ENCODE measurements around the gene HTR5A.

Gene HTR5A

GRCh38 chr7:155130493-155130892 lies 60.4 kb downstream of the HTR5A start:
- H3K4me3 ChIP-seq (replicated peaks; ENCODE audit: low read depth, low read length), result no peak overlapping the region
- DNase-seq (ENCODE audit: low read depth), result no peak
- TF ChIP-seq CTCF (IDR thresholded peaks at IDR 0.05; ENCODE audit: low read length, missing control alignments), result no peak

- TF ChIP-seq CTCF (IDR thresholded peaks at IDR 0.05; ENCODE audit: low read length, missing control alignments), result no peak
- H3K4me3 ChIP-seq (replicated peaks; ENCODE audit: low read depth, low read length), result no peak overlapping the region
- DNase-seq (ENCODE audit: low read depth), result no peak
Observed at GRCh38 chr7:155131090-155131489, 61.0 kb downstream of the HTR5A start.

GRCh38 chr7:155132431-155132830 lies 62.3 kb downstream of the HTR5A start:
- H3K4me3 ChIP-seq (replicated peaks; ENCODE audit: low read depth, low read length), result no peak overlapping the region
- TF ChIP-seq CTCF (IDR thresholded peaks at IDR 0.05; ENCODE audit: low read length, missing control alignments), result no peak
- no peak for DNase-seq (ENCODE audit: low read depth)

GRCh38 chr7:155136619-155137243 lies 66.6 kb downstream of the HTR5A start:
- H3K4me3 ChIP-seq (replicated peaks; ENCODE audit: low read depth, low read length), result no peak overlapping the region
- no peak for DNase-seq (ENCODE audit: low read depth)
- TF ChIP-seq CTCF (IDR thresholded peaks at IDR 0.05; ENCODE audit: low read length, missing control alignments), result no peak
